HG02852 (cell line): Measurements from ENCODE around the gene HSD3B7.
"Not testable (repeated sequence)": the region's sequence is repeated elsewhere in the genome, so short reads cannot be mapped to it uniquely, and the experiment has no call there.

Source experiments
- ATAC-seq: cut with Tn5 transposase; IDR thresholded peaks from one replicate; pipeline ENCODE4 v1.9.1; 2021; ENCODE audit warnings: mild to moderate bottlenecking, moderate library complexity; ENCODE audit not compliant: unreplicated experiment

Gene HSD3B7

GRCh38 chr16:30998852-30999761, 14.1 kb downstream of the HSD3B7 start:
- no peak for ATAC-seq

GRCh38 chr16:31000671-31001382, 15.8 kb downstream of the HSD3B7 start:
- no peak for ATAC-seq

GRCh38 chr16:31001507-31002249, 16.7 kb downstream of the HSD3B7 start:
- ATAC-seq = no peak

- no peak for ATAC-seq
Measured at GRCh38 chr16:31002250-31002700, 17.3 kb downstream of the HSD3B7 start.

- no peak for ATAC-seq
Measured at GRCh38 chr16:31002862-31003341, 17.9 kb downstream of the HSD3B7 start.

GRCh38 chr16:31003744-31004143, 18.7 kb downstream of the HSD3B7 start:
- no peak for ATAC-seq

- ATAC-seq = no peak
Measured at GRCh38 chr16:31004658-31005057, 19.7 kb downstream of the HSD3B7 start.

- ATAC-seq = no peak
Measured at GRCh38 chr16:31005350-31006085, 20.5 kb downstream of the HSD3B7 start.

GRCh38 chr16:31006086-31006385, 21.0 kb downstream of the HSD3B7 start:
- no peak for ATAC-seq

- no peak for ATAC-seq
Measured at GRCh38 chr16:31006589-31006988, 21.6 kb downstream of the HSD3B7 start.

GRCh38 chr16:31007684-31008083, 22.7 kb downstream of the HSD3B7 start:
- no peak for ATAC-seq

GRCh38 chr16:31008149-31008548, 23.1 kb downstream of the HSD3B7 start:
- no peak for ATAC-seq

GRCh38 chr16:31008551-31008950, 23.5 kb downstream of the HSD3B7 start:
- no peak for ATAC-seq

- ATAC-seq = no peak
Measured at GRCh38 chr16:31009120-31009519, 24.1 kb downstream of the HSD3B7 start.

GRCh38 chr16:31009894-31010584, 25.0 kb downstream of the HSD3B7 start:
- ATAC-seq = no peak

GRCh38 chr16:31010585-31011325, 25.7 kb downstream of the HSD3B7 start, which contains the start of gene STX1B:
STX1B (minus strand) TSS chr16:31010638; CDS start chr16:31010396, 242 bp downstream.
- no peak for ATAC-seq

- ATAC-seq = not testable (repeated sequence)
Measured at GRCh38 chr16:31011815-31012214, 26.8 kb downstream of the HSD3B7 start.

- not testable (repeated sequence) for ATAC-seq
Measured at GRCh38 chr16:31013292-31013691, 28.3 kb downstream of the HSD3B7 start.

GRCh38 chr16:31016018-31016417, 31.0 kb downstream of the HSD3B7 start:
- no peak for ATAC-seq
